ENCODE data around the gene ZNFX1.

- TF ChIP-seq CTCF (IDR thresholded peaks at IDR 0.05; ENCODE audit: insufficient read depth, low read depth, low read length) (no peak), EZH2 (IDR thresholded peaks at IDR 0.05; ENCODE audit: insufficient read depth, low read length) (no peak)
These were observed 10.5 kb downstream of the ZNFX1 start for GRCh38 chr20:49267327-49267726.

Data from astrocyte (in vitro differentiated cells and primary cell).